Measurements from ENCODE around the gene MYH11.
"Not testable (repeated sequence)": the region's sequence is repeated elsewhere in the genome, so short reads cannot be mapped to it uniquely, and the experiment has no call there.

Gene MYH11

DNA sequence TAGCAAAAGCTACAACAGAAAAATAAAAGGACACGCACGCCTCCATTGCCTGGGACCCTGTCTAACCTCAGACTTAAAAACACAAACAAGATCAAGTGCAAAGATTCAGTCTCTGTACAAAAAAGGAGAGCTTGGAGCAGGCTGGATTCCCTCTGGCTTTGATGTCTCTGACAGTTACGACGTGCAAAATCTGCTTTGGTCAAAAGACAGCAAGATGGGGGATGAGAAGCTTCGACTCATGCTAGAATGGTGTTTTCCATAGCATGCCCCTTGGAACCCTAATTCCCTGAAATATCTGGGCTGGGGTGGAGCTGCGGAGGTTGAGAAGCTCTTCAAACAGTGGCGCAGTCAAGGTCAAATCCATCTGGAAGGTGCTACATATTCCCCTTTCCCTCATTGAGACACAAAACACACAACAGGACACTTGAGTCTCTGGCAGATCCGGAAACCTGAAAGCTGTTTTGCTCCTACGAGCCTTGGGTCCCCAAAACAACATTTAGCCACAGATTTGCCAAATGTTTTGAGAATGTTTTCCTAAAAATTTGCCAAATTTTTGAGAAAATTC, 9.1 kb downstream of the MYH11 start:
- 96% methylated on average over 7 of the region's 9 CpGs for WGBS (ENCODE audit: insufficient coverage)
- H3K36me3 ChIP-seq (ENCODE audit: control insufficient read depth in 4 of 4, insufficient read depth in 4 of 4, low read length in 3 of 4): no peaks in the 10 kb centered on the region
- ChIA-PET POLR2A (no interaction called here), CTCF (interaction anchor here (1.9 kb wide), 1 partner anchor 82 kb away, joined by 4 read pairs; no protein-coding TSS in a partner anchor)
- DNase-seq: no peak
- no peak overlapping the region for H3K4me3 ChIP-seq (ENCODE audit: control insufficient read depth in 1 of 7, extremely low read depth in 1 of 7, insufficient read depth in 4 of 7, low read depth in 2 of 7, low read length in 6 of 7)
- H3K4me1 ChIP-seq (ENCODE audit: control extremely low read depth in 1 of 4, control insufficient read depth in 4 of 4, insufficient read depth in 4 of 4, low read length in 3 of 4): no peaks in the 10 kb centered on the region
- H3K27me3 ChIP-seq (replicated peaks in 2 of 5; ENCODE audit: control insufficient read depth in 4 of 5, insufficient read depth in 5 of 5, low read length in 4 of 5): no peaks in the 10 kb centered on the region
- H3K27ac ChIP-seq (ENCODE audit: insufficient read depth in 1 of 2, low read depth in 1 of 2, low read length in 2 of 2, poor library complexity in 1 of 2, severe bottlenecking in 2 of 2): no peak overlapping the region
- no peaks in the 10 kb centered on the region for H3K9me3 ChIP-seq (ENCODE audit: control extremely low read depth in 1 of 5, control insufficient read depth in 4 of 5, insufficient read depth in 2 of 5, low read depth in 1 of 5, low read length in 4 of 5)

DNA sequence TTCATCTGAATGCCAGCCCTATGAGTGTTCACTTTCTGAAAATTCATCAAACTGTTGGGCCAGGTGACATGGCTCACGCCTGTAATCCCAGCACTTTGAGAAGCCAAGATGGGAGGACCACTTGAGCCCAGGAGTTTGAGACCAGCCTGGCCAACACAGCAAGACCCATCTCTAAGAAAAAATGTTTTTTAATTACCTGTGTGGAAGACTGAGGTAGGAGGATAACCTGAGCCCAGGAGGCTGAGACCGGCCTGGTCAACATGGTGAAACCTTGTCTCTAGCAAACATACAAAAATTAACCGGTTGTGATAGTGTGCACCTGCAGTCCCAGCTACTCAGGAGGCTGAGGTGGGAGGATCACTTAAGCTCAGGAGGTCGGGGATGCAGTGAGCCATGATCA, 10.3 kb downstream of the MYH11 start:
- ChIA-PET CTCF (interaction anchor here (0.9 kb wide), 1 partner anchor 31 kb away, joined by 4 read pairs; no protein-coding TSS in a partner anchor), POLR2A (no interaction called here)

DNA sequence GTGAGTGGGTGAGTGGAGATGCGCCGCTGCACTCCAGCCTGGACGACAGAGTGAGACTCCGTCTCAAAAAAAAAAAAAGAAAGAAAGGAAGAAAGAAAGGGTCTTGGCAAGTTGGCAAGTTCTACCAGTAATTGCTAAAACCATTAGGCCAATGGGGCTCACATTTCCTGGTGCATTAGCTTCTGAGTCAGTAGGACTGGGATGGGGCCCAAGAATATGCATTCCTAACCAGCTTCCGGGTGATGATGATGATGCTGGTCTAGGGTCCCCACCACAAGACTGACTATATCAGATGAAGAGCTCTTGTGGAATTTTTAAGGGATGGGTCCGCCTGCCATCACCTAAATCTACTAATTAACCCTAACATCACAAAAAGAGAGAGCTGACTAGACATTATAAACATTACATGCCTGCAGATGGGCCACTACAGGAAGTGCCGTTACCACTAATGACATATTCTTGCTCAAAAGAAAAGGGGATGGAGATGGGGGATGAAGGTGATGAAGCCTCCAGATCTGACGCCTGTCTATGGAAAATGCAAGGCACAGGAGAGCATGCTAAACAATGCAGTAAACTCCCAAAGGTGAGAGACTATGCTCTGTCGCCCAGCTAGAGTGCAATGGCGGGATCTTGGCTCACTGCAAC, 13.1 kb downstream of the MYH11 start:
- 94% methylated on average over 8 of the region's 10 CpGs for WGBS (ENCODE audit: insufficient coverage)
- no peaks in the 10 kb centered on the region for H3K36me3 ChIP-seq (ENCODE audit: control insufficient read depth in 4 of 4, insufficient read depth in 4 of 4, low read length in 3 of 4)
- H3K4me1 ChIP-seq (ENCODE audit: control extremely low read depth in 1 of 4, control insufficient read depth in 4 of 4, insufficient read depth in 4 of 4, low read length in 3 of 4): no peaks in the 10 kb centered on the region
- no peaks in the 10 kb centered on the region for H3K9me3 ChIP-seq (ENCODE audit: control extremely low read depth in 1 of 5, control insufficient read depth in 4 of 5, insufficient read depth in 2 of 5, low read depth in 1 of 5, low read length in 4 of 5)
- H3K4me3 ChIP-seq (ENCODE audit: control insufficient read depth in 1 of 7, extremely low read depth in 1 of 7, insufficient read depth in 4 of 7, low read depth in 2 of 7, low read length in 6 of 7): no peak overlapping the region
- H3K27ac ChIP-seq (ENCODE audit: insufficient read depth in 1 of 2, low read depth in 1 of 2, low read length in 2 of 2, poor library complexity in 1 of 2, severe bottlenecking in 2 of 2): no peak overlapping the region
- no peak for DNase-seq
- CTCF ChIA-PET: interaction anchor here (1.1 to 1.6 kb wide), 2 partner anchors 10 to 32 kb away, joined by 3 to 4 read pairs; no protein-coding TSS in a partner anchor
- no peaks in the 10 kb centered on the region for H3K27me3 ChIP-seq (replicated peaks in 2 of 5; ENCODE audit: control insufficient read depth in 4 of 5, insufficient read depth in 5 of 5, low read length in 4 of 5)
- POLR2A ChIA-PET: no interaction called here

More for the DNA sequence above, 10.3 kb downstream of the MYH11 start:
- no peaks in the 10 kb centered on the region for H3K9me3 ChIP-seq (ENCODE audit: control extremely low read depth in 1 of 5, control insufficient read depth in 4 of 5, insufficient read depth in 2 of 5, low read depth in 1 of 5, low read length in 4 of 5)
- no peaks in the 10 kb centered on the region for H3K27me3 ChIP-seq (replicated peaks in 2 of 5; ENCODE audit: control insufficient read depth in 4 of 5, insufficient read depth in 5 of 5, low read length in 4 of 5)
- DNase-seq: no peak
- no peak overlapping the region for H3K4me3 ChIP-seq (ENCODE audit: control insufficient read depth in 1 of 7, extremely low read depth in 1 of 7, insufficient read depth in 4 of 7, low read depth in 2 of 7, low read length in 6 of 7)
- 90% methylated on average over 4 of the region's 4 CpGs for WGBS (ENCODE audit: insufficient coverage)
- H3K36me3 ChIP-seq (ENCODE audit: control insufficient read depth in 4 of 4, insufficient read depth in 4 of 4, low read length in 3 of 4): no peaks in the 10 kb centered on the region
- no peaks in the 10 kb centered on the region for H3K4me1 ChIP-seq (ENCODE audit: control extremely low read depth in 1 of 4, control insufficient read depth in 4 of 4, insufficient read depth in 4 of 4, low read length in 3 of 4)
- H3K27ac ChIP-seq (ENCODE audit: insufficient read depth in 1 of 2, low read depth in 1 of 2, low read length in 2 of 2, poor library complexity in 1 of 2, severe bottlenecking in 2 of 2): no peak overlapping the region

DNA sequence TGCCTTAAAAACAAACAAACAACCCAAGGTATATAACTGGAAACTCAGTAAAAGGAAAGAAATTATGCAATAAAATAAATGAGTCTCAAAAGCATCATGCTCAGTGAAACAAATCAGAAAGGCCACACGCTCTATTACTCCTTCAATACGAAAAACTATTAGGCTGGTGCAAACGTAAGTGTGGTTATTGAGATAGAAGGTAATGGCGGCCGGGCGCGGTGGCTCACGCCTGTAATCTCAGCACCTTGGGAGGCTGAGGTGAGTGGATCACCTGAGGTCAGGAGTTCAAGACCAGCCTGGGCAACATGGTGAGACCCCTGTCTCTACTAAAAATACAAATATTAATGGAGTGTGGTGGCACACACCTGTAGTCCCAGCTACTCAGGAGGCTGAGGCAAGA, 17.6 kb downstream of the MYH11 start:
- WGBS (ENCODE audit: insufficient coverage): 100% methylated on average over 8 of the region's 8 CpGs
- H3K36me3 ChIP-seq (ENCODE audit: control insufficient read depth in 4 of 4, insufficient read depth in 4 of 4, low read length in 3 of 4); H3K9me3 ChIP-seq (ENCODE audit: control extremely low read depth in 1 of 5, control insufficient read depth in 4 of 5, insufficient read depth in 2 of 5, low read depth in 1 of 5, low read length in 4 of 5); H3K27ac ChIP-seq (ENCODE audit: insufficient read depth in 1 of 2, low read depth in 1 of 2, low read length in 2 of 2, poor library complexity in 1 of 2, severe bottlenecking in 2 of 2); H3K27me3 ChIP-seq (replicated peaks in 2 of 5; ENCODE audit: control insufficient read depth in 4 of 5, insufficient read depth in 5 of 5, low read length in 4 of 5); DNase-seq; POLR2A ChIA-PET; H3K4me3 ChIP-seq (ENCODE audit: control insufficient read depth in 1 of 7, extremely low read depth in 1 of 7, insufficient read depth in 4 of 7, low read depth in 2 of 7, low read length in 6 of 7); CTCF ChIA-PET: not testable (repeated sequence)
- H3K4me1 ChIP-seq (ENCODE audit: control extremely low read depth in 1 of 4, control insufficient read depth in 4 of 4, insufficient read depth in 4 of 4, low read length in 3 of 4): peaks cover 0 to 11% (median 9%) of the 10 kb centered on the region in 4 experiments

DNA sequence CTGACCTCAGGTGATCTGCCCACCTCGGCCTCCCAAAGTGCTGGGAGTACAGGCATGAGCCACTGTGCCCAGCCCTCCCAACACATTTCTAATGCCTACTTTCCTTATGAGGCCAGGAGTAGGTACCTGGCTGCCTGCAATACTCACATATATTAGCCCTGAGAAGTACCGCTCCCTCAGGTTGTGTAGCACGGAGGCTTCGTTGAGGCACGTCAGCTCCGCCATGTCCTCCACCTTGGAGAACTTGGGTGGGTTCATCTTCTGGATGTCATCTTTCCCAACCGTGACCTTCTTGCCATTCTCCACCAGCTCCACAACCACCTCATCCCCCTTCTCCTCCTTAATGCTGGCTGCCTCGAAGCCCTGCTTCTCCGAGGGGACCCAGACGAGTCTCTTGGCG, 19.1 kb downstream of the MYH11 start:
- Histone ChIP-seq H3K36me3 (ENCODE audit: control insufficient read depth in 4 of 4, insufficient read depth in 4 of 4, low read length in 3 of 4) (no peaks in the 10 kb centered on the region), H3K27ac (ENCODE audit: insufficient read depth in 1 of 2, low read depth in 1 of 2, low read length in 2 of 2, poor library complexity in 1 of 2, severe bottlenecking in 2 of 2) (no peak overlapping the region), H3K4me3 (ENCODE audit: control insufficient read depth in 1 of 7, extremely low read depth in 1 of 7, insufficient read depth in 4 of 7, low read depth in 2 of 7, low read length in 6 of 7) (no peak overlapping the region), H3K9me3 (ENCODE audit: control extremely low read depth in 1 of 5, control insufficient read depth in 4 of 5, insufficient read depth in 2 of 5, low read depth in 1 of 5, low read length in 4 of 5) (no peaks in the 10 kb centered on the region), H3K27me3 (replicated peaks in 2 of 5; ENCODE audit: control insufficient read depth in 4 of 5, insufficient read depth in 5 of 5, low read length in 4 of 5) (no peaks in the 10 kb centered on the region), H3K4me1 (ENCODE audit: control extremely low read depth in 1 of 4, control insufficient read depth in 4 of 4, insufficient read depth in 4 of 4, low read length in 3 of 4) (peaks cover 0 to 11% (median 9%) of the 10 kb centered on the region in 4 experiments)
- WGBS (ENCODE audit: insufficient coverage): 97% methylated on average over 11 of the region's 11 CpGs
- ChIA-PET POLR2A (no interaction called here), CTCF (interaction anchor here (0.5 to 1.0 kb wide), 2 partner anchors 8 to 31 kb away, joined by 3 read pairs; no protein-coding TSS in a partner anchor)
- no peak for DNase-seq

DNA sequence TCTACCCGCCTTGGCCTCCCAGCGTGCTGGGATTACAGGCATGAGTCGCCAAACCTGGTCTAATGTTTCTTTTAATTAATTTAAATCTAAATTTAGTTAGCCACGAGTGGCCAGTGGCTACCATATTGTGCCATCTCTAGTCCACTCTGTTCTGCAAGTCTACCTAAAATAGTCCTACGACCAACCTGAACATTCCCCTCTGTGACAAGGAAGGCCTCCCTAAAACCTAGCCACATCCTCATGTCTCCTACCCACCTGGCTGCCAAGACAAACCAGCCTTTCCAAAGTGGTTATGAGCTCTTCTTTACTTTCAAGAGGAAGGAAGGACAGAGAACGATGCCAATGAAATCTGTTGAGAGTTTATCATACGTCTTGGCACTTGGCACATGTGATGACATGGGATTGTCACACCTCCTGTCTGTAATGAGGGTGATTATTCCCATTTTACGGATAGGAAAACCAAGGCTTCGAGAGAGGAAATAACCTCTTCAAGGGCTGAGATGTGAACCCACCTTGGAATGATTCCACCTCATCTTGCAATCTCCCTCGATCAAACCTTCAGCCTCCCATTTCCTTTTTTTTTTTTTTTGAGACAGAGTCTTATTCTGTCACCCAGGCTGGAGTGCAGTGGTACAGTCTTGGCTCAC, 19.7 kb downstream of the MYH11 start:
- WGBS (ENCODE audit: insufficient coverage): 88% methylated on average over 7 of the region's 10 CpGs
- no peak for DNase-seq
- Histone ChIP-seq H3K9me3 (ENCODE audit: control extremely low read depth in 1 of 5, control insufficient read depth in 4 of 5, insufficient read depth in 2 of 5, low read depth in 1 of 5, low read length in 4 of 5) (no peaks in the 10 kb centered on the region), H3K27me3 (replicated peaks in 2 of 5; ENCODE audit: control insufficient read depth in 4 of 5, insufficient read depth in 5 of 5, low read length in 4 of 5) (no peaks in the 10 kb centered on the region), H3K27ac (ENCODE audit: insufficient read depth in 1 of 2, low read depth in 1 of 2, low read length in 2 of 2, poor library complexity in 1 of 2, severe bottlenecking in 2 of 2) (no peak overlapping the region), H3K4me3 (ENCODE audit: control insufficient read depth in 1 of 7, extremely low read depth in 1 of 7, insufficient read depth in 4 of 7, low read depth in 2 of 7, low read length in 6 of 7) (no peak overlapping the region), H3K36me3 (ENCODE audit: control insufficient read depth in 4 of 4, insufficient read depth in 4 of 4, low read length in 3 of 4) (no peaks in the 10 kb centered on the region), H3K4me1 (ENCODE audit: control extremely low read depth in 1 of 4, control insufficient read depth in 4 of 4, insufficient read depth in 4 of 4, low read length in 3 of 4) (peaks cover 0 to 11% (median 9%) of the 10 kb centered on the region in 4 experiments)
- POLR2A ChIA-PET: no interaction called here
- CTCF ChIA-PET: interaction anchor here (0.6 kb wide), 1 partner anchor 12 kb away, joined by 3 read pairs; no protein-coding TSS in a partner anchor

DNA sequence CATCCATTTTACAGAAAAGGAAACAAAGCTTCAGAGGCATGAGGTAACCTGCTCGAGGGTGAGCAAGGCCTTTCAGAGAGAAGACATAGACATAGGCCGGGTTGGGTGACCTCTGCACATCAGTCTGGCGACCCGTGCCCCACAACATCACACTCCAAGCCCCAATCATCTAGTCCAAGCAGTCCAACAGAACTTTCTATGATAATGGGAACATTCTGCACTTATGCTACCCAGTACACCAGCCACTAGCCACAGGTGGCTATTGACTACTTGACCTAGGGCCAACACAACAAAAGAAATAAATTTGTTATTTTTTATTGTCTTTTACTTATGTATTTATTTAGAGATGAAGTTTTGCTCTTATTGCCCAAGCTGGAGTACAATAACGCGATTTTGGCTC, 20.8 kb downstream of the MYH11 start:
- 96% methylated on average over 3 of the region's 6 CpGs for WGBS (ENCODE audit: insufficient coverage)
- ChIA-PET CTCF (no interaction called here), POLR2A (no interaction called here)

More for the DNA sequence above, 20.8 kb downstream of the MYH11 start:
- Histone ChIP-seq H3K9me3 (ENCODE audit: control extremely low read depth in 1 of 5, control insufficient read depth in 4 of 5, insufficient read depth in 2 of 5, low read depth in 1 of 5, low read length in 4 of 5) (no peaks in the 10 kb centered on the region), H3K4me3 (ENCODE audit: control insufficient read depth in 1 of 7, extremely low read depth in 1 of 7, insufficient read depth in 4 of 7, low read depth in 2 of 7, low read length in 6 of 7) (no peak overlapping the region), H3K27ac (ENCODE audit: insufficient read depth in 1 of 2, low read depth in 1 of 2, low read length in 2 of 2, poor library complexity in 1 of 2, severe bottlenecking in 2 of 2) (no peak overlapping the region), H3K4me1 (ENCODE audit: control extremely low read depth in 1 of 4, control insufficient read depth in 4 of 4, insufficient read depth in 4 of 4, low read length in 3 of 4) (peaks cover 0 to 19% (median 9%) of the 10 kb centered on the region in 4 experiments), H3K27me3 (replicated peaks in 2 of 5; ENCODE audit: control insufficient read depth in 4 of 5, insufficient read depth in 5 of 5, low read length in 4 of 5) (no peaks in the 10 kb centered on the region), H3K36me3 (ENCODE audit: control insufficient read depth in 4 of 4, insufficient read depth in 4 of 4, low read length in 3 of 4) (no peaks in the 10 kb centered on the region)
- no peak for DNase-seq

Measured in common myeloid progenitor, CD34-positive (primary cell).